HG02884 (cell line): ENCODE data around the gene IRF2.

ENCODE experiments used
- ATAC-seq: cut with Tn5 transposase; IDR thresholded peaks from one replicate; pipeline ENCODE4 v1.9.1; 2021; ENCODE audit warnings: mild to moderate bottlenecking, moderate library complexity; ENCODE audit not compliant: unreplicated experiment

IRF2 gene

DNA sequence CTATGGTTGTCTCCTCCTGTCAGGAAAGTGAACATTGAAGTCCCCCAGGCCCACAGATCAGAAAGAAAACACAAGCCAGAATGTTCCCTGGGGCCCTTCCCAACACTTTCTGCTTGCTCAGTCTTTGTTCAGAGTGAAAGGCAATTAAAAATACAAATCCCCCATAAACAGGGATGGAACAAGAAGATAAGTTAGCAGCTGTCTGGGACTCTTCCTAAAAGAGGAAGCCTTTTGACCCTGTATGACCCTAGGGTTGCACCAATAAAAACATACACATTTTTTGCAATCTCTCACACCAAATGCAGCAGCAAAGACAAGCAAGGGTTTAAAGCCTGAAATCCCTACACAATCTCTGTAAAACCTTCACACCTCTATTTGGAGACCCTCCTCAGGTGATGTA lies 22.6 kb downstream of the IRF2 start:
- ATAC-seq: no peak

DNA sequence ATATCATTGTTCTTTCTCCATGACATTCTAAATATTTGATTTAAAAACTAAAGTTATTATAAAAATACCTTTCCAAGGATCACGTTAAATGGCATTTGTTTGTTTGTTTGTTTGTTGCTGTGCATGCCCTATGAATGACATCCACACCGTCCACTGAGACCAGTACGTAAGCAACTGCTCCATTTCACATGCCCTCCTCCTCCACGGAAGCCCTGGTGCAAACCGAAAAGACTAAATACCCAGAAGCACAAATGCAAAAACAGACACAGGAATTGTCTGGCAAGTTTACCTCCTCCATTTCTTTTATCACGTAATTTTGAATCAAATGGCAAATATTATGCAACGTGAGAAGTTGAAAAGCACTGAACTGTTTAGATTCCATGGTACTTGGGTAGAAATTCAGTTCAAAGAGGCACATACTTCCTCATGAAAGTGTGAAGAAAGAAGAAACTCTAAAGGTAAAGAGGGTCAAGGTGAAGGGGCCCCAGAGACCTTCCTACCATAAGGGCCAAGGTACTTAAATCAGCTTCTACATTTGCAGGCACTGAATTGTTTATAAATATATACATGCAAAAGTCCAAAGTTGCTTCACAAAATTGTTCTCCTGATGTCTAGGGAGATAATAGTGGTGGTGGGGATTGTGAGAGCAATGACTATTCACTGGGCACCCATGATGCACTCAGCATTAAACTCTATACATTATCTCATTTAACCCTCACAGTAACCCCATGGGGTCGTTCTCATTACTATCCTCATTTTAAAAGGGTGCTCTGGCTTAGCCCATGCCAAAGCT lies 23.4 kb downstream of the IRF2 start:
- ATAC-seq: no peak

DNA sequence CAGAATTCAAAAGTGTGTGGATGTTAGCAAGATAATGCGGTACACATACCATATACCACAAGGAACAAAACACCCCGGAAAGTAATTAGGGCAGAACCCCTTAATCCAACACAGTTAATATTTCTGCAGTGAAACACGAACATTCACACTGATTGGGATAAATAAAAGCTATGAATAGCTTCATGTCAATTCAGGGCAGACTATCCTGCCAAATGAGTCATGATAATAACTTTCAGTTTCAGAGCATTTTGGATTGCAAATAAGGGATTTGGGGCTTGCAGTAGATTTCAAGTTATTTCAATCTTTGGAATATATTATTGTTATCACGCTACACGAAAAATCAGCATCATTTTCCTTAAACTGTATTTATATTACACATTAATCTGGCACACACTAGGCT lies 24.3 kb downstream of the IRF2 start:
- no peak for ATAC-seq

DNA sequence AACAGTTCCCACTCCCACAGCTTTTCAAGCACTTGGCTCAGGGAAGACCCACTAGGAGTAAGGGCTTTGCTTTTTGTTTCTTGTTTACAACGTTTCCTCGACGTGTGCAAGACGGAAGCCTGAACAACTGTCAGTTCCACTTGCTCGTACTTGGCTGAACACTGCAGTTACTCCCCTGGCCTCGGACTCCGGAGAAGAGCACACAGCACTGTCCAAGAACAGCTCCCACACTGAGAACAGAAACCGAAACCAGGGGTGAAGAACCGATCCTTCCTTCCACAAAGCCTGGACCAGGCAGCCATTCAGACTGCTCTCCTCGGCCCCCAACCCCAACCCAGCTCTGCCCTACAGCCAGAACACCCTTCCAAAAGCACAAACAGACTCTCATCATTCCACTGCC lies 25.5 kb downstream of the IRF2 start:
- peak; percentile 39 for ATAC-seq

DNA sequence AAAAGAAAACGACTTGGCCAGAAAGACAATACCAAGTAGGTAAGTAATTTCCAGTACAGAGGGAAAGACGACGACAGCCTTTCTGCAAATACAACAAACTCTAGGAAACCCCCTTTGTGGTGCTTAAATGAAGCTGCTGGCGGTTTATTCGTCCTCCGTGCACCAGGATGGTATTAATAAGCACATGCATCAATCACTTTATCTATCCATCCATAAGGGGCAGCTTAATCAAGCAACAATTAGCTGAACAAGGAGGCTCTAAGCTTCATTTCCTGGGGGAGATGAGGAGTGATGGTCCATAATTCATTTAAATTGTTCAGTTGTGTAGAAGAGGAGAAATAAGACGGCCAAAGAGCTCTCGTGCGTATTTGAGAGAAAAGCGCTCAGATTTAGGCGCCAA lies 26.2 kb downstream of the IRF2 start:
- no peak for ATAC-seq

DNA sequence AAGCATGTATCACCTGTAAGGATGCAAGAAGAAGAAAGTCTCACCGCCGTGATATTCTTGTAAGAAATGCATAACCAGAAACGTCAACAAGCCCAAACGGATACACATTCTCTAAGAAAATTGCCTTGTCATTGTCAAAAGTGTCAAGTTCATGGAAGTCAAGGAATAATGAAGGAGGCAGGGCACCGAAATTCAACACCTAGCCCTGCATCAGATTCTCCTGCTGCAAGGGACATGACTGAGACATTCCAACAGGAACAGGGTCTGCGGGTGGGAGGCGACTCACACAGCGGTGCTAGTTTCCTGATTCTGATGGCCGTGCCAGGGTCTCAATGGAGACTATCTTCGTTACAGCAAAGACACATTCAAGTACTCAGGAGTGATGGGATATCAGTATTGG lies 26.7 kb downstream of the IRF2 start:
- no peak for ATAC-seq

DNA sequence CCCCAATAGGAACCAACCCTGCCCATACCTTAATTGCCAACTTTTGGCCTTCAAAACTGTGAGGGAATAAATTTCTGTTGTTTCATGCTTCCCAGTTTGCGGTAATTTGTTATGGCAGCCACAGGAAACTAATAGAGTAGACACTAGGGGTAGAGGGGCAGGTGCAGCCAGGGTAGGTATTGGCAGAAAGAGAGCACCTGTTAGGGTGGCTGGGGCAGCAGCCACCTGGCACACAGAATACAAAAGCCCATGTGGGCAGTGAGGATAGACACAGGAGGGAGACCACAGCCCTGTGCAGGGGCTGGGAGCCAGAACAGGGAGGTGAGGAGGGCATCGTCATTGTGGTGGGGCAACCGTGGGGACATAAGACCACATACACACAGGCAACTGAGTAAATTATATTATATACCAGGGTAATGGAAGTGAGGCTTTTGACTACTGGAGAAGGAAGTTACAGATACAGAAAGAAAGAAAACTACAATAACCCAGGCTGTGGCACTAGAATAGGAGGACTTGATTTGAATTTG lies 28.2 kb downstream of the IRF2 start:
- no peak for ATAC-seq

DNA sequence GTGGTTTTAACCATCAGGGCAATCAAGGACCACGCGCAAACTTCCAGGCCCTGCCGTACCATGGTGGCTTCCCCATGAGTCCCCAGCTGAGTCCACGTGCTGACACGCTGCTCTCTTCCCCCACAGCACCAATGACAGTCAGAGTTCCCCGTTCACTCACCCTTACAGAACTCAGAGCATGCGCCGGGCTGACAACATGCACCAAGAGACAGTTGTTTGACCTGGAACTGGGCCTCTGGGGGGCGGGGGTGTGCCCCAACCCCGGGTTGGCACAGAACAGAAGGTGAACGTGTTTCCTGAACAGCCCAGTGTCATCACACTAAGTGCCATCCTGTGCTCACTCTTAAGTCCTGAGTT lies 29.4 kb downstream of the IRF2 start:
- ATAC-seq: peak; percentile 59

DNA sequence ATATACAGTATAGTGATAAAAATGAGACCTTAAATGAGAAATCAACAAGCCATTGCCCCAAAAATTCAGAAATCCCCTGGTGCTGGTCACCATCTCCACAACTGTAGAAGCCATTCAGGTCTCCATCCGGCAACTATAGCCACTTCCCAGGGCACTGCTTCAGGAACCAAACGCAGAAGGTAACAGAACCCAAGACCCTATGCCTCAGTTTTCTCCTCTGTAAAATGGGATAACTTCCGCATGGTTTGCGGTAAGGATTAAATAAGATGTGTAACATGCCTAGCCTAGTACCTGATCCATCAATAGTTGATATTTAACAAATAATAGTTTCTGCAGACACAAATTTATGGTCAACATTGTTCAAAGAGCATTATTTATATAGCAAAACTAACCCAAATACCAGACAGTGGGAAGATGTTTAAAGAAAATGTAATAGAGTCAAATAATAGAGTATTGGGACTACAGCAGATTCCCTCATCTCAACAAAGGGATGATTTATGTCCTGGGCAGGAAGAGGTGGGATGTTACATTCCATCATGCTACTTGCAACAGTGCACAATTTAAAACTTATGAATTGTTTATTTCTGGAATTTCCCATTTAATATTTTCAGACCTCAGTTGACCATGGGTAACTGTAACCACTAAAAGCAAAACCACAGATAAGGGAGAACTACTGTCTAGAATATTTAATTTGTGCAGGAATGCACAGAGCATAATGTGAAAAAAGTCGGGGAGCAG lies 30.0 kb downstream of the IRF2 start:
- peak; percentile 6 for ATAC-seq

DNA sequence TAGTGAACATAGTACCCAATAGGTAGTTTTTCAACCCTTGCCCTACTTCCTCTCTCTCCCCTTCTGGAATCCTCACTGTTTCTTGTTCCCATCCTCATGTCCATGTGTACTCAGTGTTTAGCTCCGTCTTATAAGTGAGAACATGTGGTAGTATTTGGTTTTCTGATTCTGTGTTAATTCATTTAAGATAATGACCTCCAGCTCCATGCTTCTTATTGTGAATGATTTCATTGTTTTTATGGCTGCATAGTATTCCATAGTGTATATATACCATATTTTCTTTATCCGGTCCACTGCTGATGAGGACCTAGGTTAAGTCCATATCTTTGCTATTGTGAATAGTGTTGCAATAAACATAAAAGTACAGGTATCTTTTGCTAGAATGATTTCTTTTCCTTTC lies 31.0 kb downstream of the IRF2 start:
- ATAC-seq: no peak

DNA sequence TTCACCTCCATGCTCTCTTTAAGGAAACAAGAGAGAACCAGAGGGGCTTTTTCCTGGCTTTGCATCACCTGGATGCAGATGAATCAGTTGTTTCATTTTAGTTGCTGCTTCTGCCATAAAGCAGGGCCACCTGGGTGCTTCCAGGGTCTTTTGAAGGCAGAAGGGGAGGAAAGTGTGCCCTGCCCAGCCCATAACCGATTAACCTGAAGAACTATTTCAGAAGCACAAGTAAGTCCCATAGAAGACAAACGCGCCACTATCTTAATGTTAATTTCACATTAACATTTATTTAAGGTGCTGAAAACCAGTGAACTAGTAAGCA lies 32.1 kb downstream of the IRF2 start:
- ATAC-seq: no peak

DNA sequence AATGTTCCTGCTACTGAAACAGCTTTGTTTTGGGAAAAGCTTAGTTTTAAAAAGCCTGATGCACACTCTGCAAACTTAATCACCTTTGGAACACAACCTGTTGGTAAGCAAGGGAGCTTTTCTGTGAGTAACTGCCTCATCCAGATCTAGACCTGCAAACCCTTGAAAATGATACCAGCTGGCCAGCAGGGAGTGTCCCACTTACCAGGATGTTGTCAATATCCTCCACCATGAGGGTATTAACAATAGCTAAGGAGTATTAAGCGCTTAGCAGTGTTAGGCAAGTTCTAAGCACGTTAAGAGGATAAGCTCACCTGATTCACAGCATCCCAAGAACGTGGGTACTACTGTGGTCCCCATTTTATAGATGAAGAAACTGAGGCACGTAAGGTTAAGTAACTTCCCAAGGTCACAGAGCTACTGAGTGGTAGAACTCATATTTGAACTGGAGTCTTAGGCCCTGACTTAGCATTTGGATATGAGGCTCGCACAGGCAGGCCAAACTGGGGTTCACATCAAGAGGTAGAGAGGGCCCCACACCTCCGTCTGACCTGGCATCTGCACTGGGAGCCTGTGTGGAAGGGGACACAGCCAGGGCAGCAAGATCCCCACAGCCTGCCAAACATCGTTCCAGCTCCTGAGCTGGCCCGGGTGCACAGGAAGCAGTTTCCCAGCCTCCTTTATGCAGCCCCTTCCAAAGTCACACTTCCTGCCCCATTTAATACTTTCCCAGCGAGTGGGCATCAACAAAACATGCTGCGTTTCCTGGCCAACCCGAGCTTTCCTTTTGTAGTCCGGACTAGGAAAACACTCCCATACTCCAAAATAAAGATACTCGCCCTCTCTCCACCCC lies 32.7 kb downstream of the IRF2 start:
- no peak for ATAC-seq

DNA sequence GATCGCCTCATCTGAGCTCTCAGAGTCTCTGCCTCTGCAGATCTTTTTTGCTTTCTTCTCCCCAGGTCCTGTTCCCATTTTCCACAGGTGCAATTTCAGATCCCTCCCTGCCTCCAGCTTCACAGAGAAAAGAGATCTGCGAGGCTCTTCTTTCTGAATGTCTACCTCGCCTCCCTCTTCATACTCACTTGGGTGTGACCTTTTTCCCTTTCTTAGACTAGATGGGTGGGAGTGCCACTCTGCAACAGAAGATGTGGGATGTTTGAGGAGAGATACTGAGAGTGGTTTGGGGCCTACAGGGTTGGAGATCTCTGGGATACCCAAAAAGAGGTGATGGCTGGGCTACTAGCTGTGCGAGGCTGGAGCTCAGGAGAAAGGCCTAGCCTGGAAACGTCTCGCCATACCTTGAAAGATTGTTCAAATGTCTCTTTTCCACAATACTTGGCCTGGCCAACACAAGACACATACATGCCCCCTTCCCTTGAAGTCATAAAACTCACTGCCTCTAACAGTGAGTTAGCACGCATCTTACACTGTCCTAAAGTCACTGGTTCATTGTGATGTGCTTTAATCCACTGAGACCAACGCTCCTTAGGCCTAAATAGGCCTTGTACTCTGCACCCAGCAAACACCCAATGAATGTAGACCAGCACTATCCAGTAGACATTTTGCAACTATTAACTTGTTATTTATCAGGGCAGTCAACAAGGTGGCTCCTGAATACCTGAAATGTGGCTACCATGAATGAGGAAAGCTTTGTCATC lies 33.6 kb downstream of the IRF2 start:
- ATAC-seq: no peak

DNA sequence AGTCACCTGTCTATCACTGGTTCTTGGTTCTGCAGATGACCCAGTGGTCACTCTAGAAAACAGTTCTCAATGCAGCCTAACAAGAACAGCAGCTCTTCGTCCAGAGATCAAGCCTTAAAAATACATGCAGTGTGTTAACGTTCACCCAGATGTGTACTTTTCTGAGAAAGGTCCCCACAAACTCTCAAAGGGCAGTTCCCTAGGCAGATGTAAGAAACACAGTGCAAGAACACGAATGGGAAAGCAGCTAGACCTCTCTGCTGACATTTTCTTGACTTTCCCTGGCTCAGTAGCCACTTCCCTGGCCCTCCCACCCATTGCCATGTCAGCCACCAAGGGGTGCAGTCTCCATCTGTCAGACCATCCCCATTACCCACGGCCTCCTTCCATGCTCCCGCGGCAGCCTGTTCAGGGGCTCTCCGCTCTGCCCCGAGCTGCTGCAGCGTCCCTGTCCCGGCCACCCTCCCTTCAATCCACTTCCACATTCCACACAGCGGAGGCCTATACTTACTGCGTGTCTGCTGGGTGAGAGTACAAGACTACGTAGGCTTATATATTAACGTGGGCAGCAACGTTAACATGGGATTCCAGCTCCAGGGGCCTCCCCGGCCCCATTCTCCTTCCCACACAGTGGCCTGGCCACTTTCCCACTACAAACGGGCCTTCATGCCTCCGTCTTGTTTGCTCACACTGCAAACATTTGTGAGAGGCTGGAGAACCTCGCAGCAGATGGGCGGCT lies 34.3 kb downstream of the IRF2 start:
- no peak for ATAC-seq

DNA sequence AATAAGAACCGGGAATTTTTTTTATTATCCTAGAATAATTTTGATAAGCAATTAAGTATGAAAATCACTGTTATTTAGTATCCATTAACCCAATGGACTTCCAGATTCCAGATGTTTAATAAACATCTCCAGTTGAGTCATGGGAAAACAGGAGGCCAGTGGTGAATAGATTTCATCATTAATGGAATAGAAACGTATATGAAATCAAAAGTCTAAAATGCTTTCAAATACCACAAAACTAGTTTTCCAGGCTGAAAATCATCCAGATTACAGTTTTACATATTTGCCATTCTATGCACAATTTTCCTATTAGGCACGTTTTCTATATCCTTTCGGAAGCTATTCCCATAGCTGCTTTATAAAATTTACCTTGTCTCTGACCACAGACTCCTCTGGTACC lies 35.0 kb downstream of the IRF2 start:
- ATAC-seq: no peak

DNA sequence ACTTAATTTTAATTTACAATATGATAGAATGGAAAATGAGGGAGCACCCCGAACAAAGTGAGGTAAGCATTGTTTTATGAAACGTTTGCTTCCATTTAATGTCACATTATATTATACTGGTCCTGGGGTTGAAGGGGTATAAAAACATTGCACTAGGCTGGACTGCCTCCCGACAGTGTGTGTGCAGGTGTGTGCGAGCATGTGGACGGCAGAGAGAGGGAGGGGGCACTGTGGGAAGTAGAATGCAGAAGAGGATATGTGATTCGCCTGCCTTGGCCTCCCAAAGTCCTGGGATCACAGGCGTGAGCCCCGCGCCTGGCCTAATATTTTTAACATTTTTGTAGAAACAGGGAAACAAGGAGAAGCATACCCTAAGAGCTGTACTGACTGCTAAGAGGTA lies 36.0 kb downstream of the IRF2 start:
- peak; percentile 23 for ATAC-seq

DNA sequence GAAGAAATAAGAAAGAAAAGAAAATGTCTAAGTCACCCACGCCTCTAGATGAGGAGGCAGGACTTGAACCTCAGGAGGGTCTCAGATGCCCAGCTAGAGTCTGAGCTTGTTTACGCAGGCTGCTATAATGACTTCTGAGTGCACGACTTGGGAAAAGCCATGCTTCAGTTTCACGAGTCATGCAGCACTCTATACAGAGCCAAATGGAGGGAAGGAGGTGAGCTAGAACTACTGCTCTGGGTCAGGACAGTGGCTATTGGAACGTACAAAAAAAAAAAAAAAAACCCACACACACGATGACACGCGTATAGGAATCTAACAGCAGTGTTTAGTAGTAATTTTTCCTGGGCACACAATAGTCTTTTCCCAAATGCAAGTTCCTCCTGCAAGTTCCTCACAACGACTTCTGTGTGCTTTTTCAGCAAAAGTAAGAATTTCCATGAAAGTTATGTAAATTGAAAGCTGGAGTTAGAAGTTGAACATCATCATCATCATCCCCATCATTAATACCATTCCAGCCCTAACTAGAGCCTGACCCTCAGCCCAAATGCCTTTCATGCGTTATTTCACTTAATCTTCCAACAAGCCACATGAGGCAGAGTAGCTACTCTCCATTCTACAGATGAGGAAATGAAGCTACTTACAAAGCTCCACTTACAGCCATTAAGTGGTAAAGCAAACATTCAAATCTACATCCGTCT lies 36.6 kb downstream of the IRF2 start:
- peak; percentile 56 for ATAC-seq

DNA sequence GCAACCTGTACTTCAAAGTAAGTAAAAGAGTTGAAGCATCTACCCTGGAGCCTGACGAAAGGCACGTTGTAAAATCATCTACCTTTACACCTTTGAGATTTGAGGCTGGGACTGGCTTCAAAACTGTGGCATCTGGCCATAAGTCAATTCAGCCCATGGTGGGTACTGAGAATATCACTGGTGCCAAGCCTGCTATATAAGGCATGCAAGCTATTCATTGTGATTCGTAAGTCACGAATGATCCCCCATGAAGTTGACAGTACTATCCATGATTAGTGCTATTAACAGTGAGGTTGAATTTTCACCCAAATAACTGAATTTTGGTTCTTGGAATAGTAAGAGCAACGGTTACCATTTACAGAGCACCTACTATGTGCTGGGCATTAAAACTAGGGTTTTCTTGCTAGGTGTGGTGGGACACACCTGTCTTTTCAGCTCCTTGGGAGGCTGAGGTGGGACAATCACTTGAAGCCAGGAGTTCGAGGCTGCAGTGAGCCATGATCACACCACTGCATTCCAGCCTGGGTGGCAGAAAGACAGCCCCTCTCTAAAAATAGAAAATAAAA lies 39.8 kb downstream of the IRF2 start:
- ATAC-seq: no peak

DNA sequence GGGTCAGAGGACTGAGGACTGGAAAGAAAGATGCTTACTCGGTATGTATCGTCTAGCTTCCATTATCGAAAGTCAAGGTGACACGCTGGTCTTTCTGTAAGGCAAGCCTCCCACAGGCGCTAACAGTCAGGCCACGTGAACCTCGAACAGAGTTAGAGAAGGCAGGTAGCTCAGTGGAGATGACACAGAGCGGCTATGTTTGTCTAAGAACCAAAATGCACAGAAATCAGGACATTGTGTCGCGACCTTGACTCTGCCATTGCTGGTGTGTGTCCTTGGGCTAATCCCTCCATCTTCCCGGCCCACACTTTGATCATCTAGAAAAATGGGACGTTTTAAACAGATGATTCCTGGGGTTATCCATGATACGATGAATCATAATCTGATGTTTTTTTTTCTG lies 40.3 kb downstream of the IRF2 start:
- ATAC-seq: no peak
